Thyroid gland (tissue), 4 donors: ENCODE results near the gene IARS2. TPM values are rescaled to one million over a fixed set of nuclear protein-coding genes. Genes with fewer than 3 reads are reported as not detected.
"Not testable (repeated sequence)": the region's sequence is repeated elsewhere in the genome, so short reads cannot be mapped to it uniquely, and the experiment has no call there.

Experiments
- DNase-seq, 2 donors: peaks; one replicate each; pipeline ENCODE4 v3.0.0-alpha.2; 2019
- H3K27ac ChIP-seq, 3 donors: fragments of 200-600 bp; sonication (generic); 1 replicate in 2 of 3; 2 replicates in 1 of 3; pipeline ENCODE4 v1.5.1; 2016 to 2019; ENCODE audit warnings: mild to moderate bottlenecking in 1 of 3, moderate library complexity in 1 of 3
- H3K27me3 ChIP-seq: fragments of 200-600 bp; sonication (generic); one replicate; pipeline ENCODE4 v1.5.1; 2019
- H3K36me3 ChIP-seq, 2 donors: fragments of 200-600 bp; sonication (generic); one replicate each; pipeline ENCODE4 v1.5.1; 2016 to 2019
- H3K4me1 ChIP-seq, 2 donors: fragments of 200-600 bp; sonication (generic); one replicate each; pipeline ENCODE4 v1.5.1; 2017 to 2019
- H3K4me3 ChIP-seq, 3 donors: fragments of 200-600 bp; sonication (generic); replicated peaks in 1 of 3; 1 replicate in 2 of 3; 2 replicates in 1 of 3; pipeline ENCODE4 v1.5.1; 2016; ENCODE audit warnings: mild to moderate bottlenecking in 1 of 3
- H3K9me3 ChIP-seq: fragments of 200-600 bp; sonication (generic); one replicate; pipeline ENCODE4 v1.5.1; 2017
- POLR2A ChIP-seq, 2 donors: fragments of 450-650 bp; IDR thresholded peaks; one replicate each; pipeline ENCODE4 v1.6.1; 2017; ENCODE audit warnings: antibody characterized with exemption in 2 of 2, mild to moderate bottlenecking in 2 of 2, moderate library complexity in 1 of 2
- WGBS, 2 donors: methylation state at CpG; one replicate each; pipeline ENCODE4 v1.1.5; 2017; 5-methylcytosine and 5-hydroxymethylcytosine counted together
- intact Hi-C: fragments of 100-400 bp; cut with DNase I; formaldehyde crosslinking; loops from one replicate; pipeline ENCODE4 v1.15.1; 2023
- total RNA-seq, 4 donors: library from RNA; depleted of rRNA; stranded (reverse); fragments of >200 nt; gene quantifications; one replicate each; pipeline ENCODE4 v1.2.3, GENCODE V29; 2016
- TF ChIP-seq, protein P1 (sequence below), 6 experiments: fragments of 200-600 bp in 3 of 6; fragments of 450-650 bp in 3 of 6; sonication (generic) in 3 of 6; IDR thresholded peaks; one replicate each; pipeline ENCODE4 v1.5.1; 2016 to 2019; ENCODE audit warnings: antibody characterized with exemption in 6 of 6, mild to moderate bottlenecking in 2 of 6, inconsistent platforms in 1 of 6, moderate library complexity in 1 of 6

The IARS2 gene
- total RNA-seq, 4 donors from 2014 or later, result 59.6 to 72.6 (median 67.0) TPM

DNA sequence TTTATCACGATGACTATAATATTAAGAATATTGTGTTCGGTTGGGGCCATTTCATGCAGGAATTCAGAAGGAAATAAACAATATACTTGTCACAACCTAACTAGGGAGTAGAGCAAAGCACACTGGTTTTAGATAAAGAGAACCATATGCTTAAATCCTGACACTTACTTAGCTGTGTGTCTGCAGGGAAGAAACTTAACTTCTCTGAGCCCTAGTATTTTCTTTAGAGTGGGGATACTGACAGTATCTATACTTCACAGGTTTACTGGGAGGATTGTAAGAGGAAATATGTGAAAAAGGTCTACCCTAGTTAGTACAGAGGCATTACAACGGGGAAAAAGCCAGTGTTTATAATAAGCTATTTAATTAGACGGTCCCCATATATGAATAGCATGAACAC lies 72.9 kb downstream of the IARS2 start:
- no peak overlapping the region for H3K27ac ChIP-seq
- H3K9me3 ChIP-seq, result no peaks in the 10 kb centered on the region
- intact Hi-C loops, result no loop called here
- H3K27me3 ChIP-seq, result no peaks in the 10 kb centered on the region
- no peak overlapping the region for H3K4me3 ChIP-seq
- 96 to 97% methylated on average over 4 of the region's 4 CpGs for WGBS, 2 donors
- no peak for DNase-seq
- no peaks in the 10 kb centered on the region for H3K4me1 ChIP-seq
- no peak for TF ChIP-seq POLR2A (IDR thresholded peaks at IDR 0.05)
- TF ChIP-seq, protein P1, sequence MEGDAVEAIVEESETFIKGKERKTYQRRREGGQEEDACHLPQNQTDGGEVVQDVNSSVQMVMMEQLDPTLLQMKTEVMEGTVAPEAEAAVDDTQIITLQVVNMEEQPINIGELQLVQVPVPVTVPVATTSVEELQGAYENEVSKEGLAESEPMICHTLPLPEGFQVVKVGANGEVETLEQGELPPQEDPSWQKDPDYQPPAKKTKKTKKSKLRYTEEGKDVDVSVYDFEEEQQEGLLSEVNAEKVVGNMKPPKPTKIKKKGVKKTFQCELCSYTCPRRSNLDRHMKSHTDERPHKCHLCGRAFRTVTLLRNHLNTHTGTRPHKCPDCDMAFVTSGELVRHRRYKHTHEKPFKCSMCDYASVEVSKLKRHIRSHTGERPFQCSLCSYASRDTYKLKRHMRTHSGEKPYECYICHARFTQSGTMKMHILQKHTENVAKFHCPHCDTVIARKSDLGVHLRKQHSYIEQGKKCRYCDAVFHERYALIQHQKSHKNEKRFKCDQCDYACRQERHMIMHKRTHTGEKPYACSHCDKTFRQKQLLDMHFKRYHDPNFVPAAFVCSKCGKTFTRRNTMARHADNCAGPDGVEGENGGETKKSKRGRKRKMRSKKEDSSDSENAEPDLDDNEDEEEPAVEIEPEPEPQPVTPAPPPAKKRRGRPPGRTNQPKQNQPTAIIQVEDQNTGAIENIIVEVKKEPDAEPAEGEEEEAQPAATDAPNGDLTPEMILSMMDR (IDR thresholded peaks at IDR 0.05), result no peak
- H3K36me3 ChIP-seq, result peaks cover 37 to 43% of the 10 kb centered on the region in 2 donors

DNA sequence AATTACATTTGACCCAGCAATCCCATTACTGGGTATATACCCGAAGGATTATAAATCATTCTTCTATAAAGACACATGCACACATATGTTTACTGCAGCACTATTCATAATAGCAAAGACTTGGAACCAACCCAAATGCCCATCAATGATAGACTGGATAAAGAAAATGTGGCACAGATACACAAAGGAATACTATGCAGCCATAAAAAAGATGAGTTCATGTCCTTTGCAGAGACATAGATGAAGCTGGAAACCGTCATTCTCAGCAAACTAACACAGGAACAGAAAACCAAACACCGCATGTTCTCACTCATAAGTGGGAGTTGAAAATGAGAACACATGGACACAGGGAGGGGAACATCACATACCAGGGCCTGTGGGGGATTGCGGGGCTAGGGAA lies 76.0 kb downstream of the IARS2 start:
- H3K4me1 ChIP-seq, H3K27me3 ChIP-seq, intact Hi-C loops, H3K4me3 ChIP-seq, H3K9me3 ChIP-seq, H3K27ac ChIP-seq, DNase-seq: not testable (repeated sequence)
- H3K36me3 ChIP-seq, result peaks cover 37 to 44% of the 10 kb centered on the region in 2 donors
- 97 to 99% methylated on average over 4 of the region's 4 CpGs for WGBS, 2 donors

DNA sequence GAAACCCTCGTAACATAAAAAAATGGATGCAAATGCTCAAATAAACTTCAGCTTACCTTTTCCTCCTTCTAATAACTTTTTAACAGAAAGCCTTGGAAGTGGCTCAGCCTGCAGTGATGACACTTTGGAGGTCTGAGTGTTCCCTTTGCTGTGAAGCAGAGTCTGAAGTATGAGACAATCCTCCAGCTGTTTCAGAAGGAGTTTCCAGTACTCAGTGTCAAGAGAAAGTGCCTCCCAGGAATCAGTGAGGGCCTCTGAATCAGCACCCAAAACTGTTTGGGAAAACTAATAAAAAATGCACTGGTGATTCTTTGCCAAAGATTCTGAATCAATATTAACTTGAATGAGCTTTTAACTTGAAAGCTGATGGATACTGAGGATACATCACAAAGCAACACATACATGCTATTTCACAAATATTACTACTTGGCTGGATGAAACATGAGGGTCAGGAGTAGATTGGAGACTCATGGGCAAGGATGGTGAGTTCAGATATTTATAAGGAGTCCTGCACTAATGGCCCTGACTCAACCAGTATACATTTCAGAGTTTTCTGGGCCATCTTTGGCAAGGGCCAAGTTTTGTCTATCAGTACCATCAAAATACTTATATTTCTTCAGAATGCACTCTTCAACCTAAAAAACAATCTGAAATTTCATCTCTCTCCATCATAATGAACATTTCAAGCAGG lies 77.0 kb downstream of the IARS2 start:
- Histone ChIP-seq H3K36me3 (peaks cover 36 to 40% of the 10 kb centered on the region in 2 donors), H3K4me3 (no peak overlapping the region), H3K27me3 (no peaks in the 10 kb centered on the region), H3K4me1 (no peaks in the 10 kb centered on the region), H3K9me3 (no peaks in the 10 kb centered on the region), H3K27ac (no peak overlapping the region)
- DNase-seq, result no peak
- TF ChIP-seq, protein P1 (IDR thresholded peaks at IDR 0.05), result no peak
- TF ChIP-seq POLR2A (IDR thresholded peaks at IDR 0.05), result no peak
- 94 to 95% methylated on average over 1 of the region's 1 CpG for WGBS, 2 donors
- intact Hi-C loops, result no loop called here

DNA sequence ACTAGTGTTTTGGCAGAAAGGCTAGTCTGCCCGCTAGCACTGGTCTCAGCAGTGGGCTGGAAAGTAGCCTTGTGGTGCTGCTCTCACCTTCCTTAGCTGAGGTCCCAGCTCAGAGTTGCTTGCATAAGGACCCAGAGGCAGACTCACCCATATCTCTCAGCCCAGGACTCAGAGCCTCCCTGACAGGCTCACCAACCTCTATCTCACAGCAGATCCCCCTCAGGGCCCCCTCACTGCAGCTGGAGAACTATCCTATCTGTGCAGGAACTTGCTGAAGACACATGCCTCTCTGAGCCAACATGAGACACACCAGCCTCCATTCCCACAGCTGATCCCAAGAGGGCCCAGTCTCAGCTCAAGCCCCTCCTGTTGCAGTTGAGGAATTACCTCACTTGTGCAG lies 82.6 kb downstream of the IARS2 start:
- TF ChIP-seq POLR2A (IDR thresholded peaks at IDR 0.05), result no peak
- TF ChIP-seq, protein P1 (IDR thresholded peaks at IDR 0.05), result no peak
- DNase-seq, result no peak
- no peak overlapping the region for H3K4me3 ChIP-seq
- no peak overlapping the region for H3K27ac ChIP-seq
- 92 to 100% methylated on average over 1 of the region's 1 CpG for WGBS, 2 donors
- H3K4me1 ChIP-seq, result no peaks in the 10 kb centered on the region
- intact Hi-C loops, result no loop called here
- H3K9me3 ChIP-seq, result no peaks in the 10 kb centered on the region
- no peaks in the 10 kb centered on the region for H3K27me3 ChIP-seq
- H3K36me3 ChIP-seq, result peaks cover under 1 to 11% of the 10 kb centered on the region in 2 donors

DNA sequence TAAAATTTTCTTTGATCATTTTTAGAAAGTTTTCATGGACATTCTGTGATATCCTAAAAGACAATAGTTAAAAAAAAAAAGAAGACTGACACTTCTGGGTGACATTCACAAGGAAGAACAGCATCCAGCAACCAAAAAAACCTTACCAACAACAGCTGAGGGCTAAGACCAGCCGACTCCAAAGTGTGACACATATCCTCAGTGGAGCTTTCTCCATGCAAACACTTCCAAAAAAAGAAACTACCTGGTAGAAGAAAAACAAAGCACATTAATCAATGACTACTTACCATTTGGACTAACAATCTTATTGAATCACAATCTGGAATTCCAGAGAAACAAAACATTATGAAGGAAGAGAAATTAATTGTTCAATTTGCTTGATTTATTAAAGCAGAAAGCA lies 88.2 kb downstream of the IARS2 start:
- no peak overlapping the region for H3K27ac ChIP-seq
- peaks cover 0 to 10% of the 10 kb centered on the region in 2 donors for H3K36me3 ChIP-seq
- no peak for TF ChIP-seq POLR2A (IDR thresholded peaks at IDR 0.05)
- TF ChIP-seq, protein P1 (IDR thresholded peaks at IDR 0.05), result no peak
- no peak for DNase-seq
- no peaks in the 10 kb centered on the region for H3K27me3 ChIP-seq
- H3K4me3 ChIP-seq, result no peak overlapping the region
- 67 to 83% methylated on average over 1 of the region's 1 CpG for WGBS, 2 donors
- H3K4me1 ChIP-seq, result no peaks in the 10 kb centered on the region
- H3K9me3 ChIP-seq, result no peaks in the 10 kb centered on the region
- intact Hi-C loops, result no loop called here
